ENCODE data around the gene SLC4A2.
A peak's percentile ranks its signal among the peaks of the same experiment; 100 is the strongest.

The SLC4A2 gene

DNA sequence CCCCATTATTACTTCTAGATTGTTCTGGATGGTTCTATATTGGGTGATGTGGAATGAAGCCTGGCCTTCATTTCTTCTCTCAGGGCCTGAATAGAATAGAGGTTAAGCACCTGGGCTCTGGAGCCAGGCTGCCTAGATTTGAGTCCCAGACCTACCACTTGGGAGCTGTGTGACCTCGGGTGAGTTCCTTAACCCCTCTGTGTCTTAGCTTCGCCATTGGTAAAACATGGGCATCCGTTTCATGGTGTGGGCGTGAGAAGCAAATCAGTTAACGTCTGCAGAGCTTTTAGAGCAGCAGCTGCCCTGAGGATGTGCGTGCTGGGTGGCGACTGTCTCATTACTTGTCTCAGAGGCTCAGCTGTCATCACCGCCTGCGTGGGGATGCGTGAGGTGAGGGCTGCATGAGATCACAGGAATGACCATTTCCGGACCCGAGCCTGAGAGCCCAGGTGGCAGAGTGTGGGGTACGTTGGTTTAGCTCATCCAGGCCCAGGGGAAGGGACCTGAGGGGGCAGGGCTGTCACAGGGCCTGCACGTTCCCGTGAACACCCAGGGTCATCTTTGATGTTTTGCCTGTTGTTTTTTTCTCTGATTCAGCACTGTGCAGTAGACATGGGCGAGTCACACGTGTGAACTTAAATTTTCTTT lies 36.6 kb downstream of the SLC4A2 start:
- DNase-seq, result no peak

DNA sequence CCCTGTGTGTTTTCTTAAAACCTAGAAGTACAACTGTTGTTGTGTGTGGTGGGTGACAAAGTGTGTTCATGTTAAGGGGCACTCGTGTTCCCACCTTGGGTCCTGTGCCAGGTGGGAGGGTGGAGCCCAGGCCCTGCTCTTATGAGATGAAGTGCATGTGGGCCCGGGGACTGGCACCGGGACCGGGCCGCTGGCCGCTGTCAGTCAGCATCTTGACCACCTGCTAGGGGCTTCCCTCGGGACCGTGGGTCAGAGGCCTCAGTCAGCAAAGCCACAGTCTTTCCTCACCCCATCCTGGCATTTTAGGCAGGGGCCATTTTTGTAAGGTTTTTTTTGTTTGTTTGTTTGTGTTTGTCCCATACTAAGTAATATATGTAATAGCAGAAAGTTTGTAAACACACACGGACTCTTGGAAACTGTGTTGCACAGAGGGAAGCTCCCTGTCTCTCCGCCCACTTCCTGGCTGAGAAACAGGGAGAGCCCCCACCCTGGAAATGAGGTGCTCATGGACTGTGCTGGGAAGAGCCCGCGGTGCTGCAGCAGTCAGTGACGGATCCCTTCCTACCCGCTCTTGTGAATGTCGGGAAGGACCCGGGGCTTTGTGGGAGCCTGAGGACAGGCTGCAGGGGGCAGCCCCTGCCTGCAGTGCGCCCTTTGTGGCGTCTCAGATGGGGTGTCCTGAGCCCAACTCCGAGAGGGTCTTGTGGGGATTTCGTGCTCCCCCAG lies 40.3 kb downstream of the SLC4A2 start:
- no peak for DNase-seq

DNA sequence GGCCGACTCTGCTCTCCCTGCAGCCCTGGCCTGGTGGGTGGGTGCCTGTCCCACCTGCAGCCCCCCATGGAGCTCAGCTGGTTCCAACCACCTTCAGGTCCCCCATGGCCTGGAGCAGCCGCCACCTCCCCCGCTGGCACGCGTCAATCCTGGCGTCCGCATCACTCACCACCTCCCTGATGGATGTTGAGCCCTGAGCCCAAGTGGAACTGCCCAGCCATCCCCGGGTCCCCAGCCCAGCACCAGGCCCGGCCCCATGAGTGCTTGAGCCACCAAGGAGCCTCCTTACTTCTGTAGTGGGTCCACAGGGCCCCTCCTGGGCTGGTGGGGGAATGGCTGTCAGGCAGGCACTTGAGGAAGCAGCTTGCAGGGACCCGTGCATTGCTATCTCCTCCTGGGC lies 41.5 kb downstream of the SLC4A2 start:
- DNase-seq, result no peak

DNA sequence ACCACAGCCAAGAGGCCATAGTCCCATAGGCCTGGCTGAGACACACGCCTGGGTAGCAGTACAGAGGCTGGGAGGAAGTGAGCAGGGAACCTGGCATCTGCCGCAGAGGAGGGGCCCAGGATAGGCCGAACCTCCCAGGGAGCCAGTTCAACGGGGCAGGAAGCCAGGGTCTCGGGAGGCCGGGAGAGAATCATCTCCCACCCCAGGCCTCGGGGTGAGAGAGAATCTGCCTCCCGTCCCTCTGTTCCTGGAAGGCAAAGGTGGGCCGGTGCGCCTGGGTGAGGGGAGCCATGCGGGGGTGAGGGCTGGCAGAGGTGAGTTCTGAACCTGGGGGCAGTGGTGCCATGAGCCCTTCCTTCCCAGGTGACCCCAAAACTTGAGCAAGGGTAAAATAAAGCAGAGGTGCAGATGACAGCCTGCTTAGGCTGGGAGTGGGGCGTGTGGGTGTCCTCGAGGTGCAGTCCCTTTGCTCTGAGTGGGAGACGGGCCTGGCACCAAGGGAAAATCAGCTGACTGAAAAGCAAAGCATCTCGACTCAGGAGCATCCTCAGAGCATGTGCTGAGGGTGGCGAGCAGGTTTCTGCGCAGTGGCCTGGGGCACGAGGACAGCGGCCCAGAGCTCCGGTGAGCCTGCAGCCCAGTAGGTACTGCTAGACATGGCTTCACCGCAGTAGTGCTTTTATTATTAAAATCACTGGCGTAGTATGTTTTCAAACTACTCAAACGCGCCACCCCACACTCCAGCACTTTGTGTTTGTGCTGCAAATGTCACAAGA lies 42.4 kb downstream of the SLC4A2 start:
- DNase-seq, result no peak

DNA sequence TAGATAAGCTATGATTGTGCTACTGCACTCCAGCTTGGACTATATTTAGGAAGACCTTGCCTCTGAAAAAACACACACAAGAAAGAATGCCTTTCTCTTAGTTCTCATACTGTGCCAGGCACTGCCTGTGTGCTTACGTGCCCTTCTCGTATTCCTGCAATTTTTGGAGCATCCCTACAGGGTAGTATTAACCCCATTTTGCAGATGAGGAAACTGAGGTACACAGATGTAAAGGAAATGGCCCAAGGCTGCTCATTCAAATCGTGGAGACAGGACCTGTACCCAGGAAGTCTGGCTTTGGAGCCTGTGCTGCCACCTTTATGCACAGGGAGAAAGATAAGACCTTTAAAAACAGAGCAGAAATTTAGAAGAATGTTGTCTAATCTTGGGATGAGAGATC lies 43.6 kb downstream of the SLC4A2 start:
- DNase-seq, result no peak

DNA sequence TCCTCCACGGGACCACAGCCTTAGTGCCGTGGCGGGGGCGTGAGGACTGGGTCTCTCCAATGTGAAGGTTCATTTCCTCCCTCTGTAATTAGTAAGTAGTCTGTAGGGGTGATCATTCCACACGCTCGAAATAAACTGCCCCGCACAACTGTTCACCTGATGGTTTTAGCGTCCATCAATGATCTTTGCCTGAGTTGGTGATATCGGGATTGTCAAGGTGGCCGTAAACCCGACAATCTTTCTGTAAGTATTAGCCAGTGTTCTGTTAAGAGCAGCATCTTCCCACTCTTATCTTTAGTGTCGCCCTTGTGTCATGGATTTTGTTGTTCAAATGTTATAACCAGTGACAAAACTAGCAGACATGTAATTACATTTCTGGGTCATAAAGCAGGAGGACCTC lies 44.6 kb downstream of the SLC4A2 start:
- DNase-seq, result no peak

DNA sequence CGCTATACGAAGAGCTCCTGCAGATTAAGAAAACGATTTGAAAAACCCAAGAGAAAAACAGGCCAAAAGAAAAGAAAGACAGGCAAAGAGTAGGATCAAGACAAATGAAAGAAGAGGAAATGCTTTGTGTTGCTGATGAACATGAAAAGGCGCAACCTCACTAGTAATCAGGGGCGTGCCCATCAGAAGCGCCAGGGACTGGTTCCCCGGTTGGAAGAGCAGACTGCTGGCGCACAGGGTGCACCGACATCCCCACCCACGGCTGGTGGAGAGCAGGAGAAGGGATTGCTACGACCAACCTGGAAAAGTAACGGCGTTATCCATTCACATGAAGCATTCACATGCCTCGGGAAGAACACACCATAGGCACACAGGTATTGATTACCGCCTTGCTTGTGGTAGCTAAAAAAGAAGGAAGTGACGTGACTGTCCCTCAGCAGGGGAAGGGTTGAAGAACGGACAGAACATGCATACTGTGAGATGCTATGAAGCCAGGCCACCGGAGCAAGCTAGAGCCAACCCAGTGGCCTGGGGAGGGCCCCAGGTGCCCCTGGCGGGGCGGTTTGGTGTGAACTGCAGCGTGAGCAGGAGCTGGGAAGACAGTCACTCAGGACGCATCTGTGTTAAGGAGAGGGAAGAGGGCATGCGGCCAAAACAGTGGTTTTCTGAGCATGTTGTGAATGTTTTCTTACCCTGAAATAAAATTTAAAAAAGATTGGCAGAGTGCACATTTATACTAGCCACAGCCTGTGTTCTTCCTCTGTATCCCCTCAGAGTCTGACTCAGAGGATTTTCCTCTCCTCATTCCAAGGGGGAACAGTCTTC lies 45.2 kb downstream of the SLC4A2 start:
- no peak for DNase-seq

DNA sequence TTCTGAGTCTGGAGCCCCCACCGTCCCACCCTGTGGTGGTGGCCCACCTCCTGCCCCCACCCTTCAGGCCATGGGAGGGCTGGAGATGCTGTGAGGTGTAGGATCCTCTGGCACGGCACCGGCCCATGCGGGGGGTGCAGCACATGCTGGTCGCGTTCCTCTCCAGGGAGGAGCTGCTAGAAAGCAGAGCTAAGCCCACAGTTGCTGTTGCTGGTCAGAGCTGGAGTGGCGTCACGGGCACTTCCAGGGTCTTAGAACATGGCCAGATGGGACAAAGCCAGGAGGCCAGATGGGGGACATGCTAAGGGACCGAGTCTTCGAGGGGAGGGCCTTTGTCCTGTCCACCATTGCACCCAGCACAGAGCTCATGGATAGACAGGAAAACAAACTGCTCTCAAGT lies 48.5 kb downstream of the SLC4A2 start:
- DNase-seq, result no peak

DNA sequence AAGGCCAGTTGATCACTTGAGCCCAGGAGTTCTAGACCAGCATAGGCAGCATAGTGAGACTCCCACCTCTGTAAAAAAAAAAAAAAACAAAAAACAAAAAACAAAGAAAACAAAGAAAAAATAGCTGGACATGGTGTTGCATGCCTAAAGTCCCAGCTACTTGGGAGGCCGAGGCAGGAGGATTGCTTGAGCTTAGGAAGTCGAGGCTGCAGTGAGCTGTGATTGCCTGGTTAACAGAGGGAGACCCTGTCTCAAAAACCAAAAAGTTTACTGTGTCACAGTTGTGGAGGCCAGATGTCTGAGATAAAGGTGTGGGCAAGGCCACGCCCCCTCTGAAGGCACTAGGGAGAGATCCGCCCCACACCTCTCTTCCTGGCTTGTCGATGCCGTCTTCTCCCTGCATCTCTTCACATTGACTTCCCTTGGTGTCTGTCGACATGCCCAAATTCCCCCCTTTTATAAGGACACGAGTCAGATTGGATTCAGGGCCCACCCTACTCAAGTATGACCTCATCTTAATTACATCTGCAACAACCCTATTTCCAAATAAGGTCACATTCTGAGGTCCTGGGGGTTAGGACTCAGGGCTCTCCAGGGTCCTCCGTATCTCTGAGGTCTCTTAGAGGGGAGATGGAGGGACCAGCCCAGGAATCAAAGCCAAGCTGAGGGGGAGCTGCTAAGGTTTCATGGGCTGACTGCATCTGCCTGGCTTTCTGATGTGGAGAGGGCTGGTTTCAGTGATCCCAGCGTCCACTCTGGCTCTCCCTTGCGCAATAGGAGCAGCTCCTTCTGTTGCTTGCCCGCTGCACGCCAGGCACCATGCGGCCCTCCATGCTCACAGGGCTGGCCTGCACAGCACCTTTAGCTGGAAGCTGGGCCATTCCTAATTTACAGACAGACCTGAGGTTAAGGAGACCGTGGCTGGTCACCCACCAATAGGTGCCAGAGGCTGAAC lies 50.0 kb downstream of the SLC4A2 start:
- DNase-seq, result no peak

DNA sequence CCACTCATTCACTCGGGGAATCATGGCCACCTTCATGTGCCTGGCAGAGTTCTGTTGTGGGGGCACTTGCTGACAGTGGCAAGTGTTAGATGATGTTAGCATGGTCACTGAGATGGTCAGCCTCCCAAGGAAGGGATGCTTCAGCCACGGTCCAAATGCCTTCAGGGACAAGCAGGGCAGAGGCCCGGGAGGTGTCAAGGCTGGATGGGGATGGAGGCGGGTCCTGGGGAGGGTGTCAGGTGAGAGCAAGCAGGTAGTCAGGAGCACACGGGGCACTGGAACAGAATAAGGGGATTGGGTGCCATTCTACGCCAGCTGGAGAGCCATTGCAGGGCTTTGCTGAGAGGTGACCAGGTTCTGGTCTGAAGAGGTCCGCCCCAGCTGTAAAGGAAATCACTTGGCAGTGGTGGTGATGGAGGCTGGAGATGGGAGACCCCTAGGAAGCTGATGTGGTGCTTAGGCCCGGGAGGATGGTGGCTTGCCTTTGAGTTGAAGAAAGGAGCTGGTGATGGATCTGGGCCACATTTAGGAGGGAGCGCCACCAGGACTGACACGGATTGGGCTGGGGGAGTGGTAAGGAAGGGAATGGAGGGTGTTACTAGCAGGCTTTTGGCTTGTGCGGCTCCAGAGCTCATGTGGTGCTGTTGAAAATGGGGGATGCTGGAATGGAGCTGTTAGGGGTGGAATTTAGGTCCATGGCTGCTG lies 51.0 kb downstream of the SLC4A2 start:
- no peak for DNase-seq

DNA sequence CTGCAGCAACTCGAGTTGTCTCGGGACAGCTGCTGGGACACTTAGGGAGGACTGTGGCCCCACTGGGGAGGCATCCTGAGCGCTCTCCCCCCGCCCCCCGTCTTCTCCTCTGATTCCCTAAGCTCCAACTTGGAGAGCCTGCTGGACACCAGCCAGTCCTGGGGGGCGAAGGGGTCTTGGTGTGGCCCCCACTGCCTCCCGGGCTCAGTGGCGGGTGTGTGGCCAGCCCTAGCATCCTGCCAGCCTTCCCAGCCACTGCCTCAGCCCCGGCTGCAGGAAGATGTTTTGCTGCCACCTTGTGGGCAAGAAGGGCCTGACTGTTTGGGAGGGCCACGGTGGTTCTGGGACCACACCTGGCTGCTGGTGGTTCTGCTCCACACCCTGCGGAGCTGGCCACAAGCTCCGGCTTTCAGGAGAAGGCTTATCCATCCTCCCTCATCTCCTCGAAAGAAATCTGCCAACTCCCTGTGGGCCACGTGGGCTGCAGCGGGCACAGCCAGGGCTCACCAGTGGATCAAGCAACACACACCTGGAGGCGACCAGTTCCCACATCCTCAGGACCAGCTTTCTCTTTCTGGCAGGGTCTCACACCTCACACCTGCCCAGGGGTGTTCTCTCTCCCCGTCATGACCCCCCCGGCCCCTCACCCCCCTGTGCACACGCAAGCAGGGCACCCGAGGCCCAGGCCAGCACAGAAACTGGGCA lies 51.7 kb downstream of the SLC4A2 start:
- DNase-seq, result peak; percentile 76

DNA sequence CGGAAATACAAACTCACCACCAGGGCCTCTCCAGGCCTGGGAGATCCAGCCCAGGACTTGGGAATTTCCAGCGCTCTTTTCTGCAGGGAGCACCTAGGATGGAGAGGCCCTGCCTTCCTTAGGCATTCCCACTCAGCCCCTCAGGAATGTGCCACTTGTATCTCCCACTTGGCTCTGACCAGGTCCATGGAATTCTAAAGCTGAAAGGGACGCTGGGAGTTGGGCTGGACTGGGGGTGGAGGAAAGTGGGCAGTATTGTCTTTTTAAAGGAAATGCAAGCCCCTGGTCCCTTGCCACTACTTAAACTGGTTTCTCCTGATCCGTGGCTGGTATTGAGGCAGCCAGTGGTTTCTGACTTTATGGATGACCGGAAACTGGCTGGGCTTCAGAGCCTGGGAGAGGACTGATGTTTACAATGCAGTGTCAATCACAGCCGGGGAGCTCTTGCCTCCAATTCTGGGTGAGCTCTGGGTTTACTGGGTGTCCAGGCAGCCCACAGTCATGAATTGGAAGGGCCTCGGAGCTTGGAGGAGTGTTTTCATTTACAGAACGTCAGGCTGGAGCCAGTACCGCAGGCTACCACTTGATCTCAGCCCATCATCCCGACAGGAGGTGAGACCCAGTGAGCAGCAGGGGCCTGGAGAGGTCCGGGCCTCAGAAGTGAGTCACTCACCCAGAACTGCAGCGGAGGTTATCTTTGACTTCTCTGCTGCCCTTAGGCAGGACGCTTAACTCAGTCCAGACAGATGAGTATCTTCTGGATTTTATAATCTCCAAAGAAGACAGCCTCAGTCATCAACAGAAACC lies 54.2 kb downstream of the SLC4A2 start:
- DNase-seq, result no peak

DNA sequence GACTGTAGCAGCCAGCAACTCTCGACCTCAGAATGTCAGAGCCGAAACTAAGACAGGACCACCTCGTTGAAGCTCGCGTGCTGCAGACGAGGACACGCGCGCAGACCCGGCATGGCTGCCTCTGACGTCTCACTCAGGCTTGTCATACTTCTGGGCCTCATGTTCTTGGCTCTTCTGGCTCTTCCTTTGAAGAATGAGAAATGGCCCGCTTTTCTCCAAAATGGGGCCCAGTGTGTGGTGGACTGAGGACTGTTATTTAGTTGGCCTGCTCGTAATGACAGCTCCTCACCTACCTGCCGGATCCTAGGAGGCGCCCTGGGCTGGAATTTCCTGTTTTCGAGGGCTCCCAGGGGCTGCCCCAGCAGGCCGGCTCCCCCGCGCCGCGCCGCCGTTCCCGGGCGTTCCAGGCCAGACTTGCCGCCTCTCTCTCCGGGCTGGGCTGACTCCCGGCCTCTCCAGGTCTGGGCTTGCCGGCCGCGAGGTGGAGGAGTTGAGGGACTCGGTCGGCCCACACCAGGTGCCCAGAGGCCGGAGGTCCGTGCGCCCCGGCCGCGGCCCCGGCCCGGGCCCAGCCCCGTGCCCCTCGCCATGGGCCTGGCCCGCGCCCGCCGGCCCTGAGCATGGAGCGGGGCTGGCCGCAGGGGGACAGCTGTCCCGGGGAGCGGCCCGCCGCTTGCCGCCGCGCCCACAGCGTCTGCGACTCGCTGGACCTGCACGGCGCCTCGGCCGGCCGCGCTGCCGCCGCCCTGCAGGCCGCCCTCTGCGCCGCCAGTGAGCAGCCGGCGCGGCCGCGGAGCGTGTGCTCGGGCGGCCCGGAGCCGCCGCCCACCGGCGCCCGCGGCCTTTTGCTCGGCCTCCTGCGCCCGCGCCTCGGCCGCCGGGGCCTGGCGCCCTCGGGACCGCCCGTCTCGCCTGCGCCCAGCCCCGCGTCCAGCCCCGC lies 55.0 kb downstream of the SLC4A2 start:
- peak; percentile 13 for DNase-seq

DNA sequence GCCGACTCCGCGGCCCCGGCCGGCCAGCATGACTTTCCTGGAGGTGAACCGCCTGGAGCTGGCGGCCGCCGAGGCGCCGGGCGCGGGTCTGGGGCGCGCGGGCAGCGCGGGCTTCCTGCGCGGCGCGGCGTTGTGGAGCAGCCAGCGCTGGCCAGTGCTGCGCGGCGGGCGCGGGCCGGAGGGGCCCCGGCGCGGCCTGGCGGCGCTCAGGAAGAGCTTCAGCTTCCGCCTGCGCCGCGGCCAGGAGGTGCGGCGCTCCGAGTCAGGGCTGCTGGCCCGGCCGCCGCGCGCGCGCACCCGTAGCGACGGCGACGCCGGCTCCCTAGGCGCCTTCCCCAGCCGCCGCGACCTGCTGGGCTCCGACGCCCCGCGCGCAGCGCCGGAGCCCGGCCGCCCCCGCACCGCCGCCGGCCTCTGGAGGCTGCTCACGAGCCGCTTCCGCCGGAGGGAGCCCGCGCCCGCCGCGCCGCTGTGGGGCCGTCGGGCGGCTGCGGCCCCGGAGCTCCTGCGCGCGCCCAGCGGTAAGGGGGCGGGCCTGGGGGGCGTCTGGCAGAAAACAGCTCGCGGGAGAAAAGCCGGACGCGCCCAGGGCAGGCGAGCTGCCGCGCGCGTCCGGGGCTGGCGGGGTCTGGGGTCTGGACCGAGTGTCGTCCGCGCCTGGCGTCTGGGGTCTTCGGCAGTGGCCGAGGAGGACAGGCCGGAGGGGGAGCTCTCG lies 55.9 kb downstream of the SLC4A2 start:
- peak; percentile 23 for DNase-seq

DNA sequence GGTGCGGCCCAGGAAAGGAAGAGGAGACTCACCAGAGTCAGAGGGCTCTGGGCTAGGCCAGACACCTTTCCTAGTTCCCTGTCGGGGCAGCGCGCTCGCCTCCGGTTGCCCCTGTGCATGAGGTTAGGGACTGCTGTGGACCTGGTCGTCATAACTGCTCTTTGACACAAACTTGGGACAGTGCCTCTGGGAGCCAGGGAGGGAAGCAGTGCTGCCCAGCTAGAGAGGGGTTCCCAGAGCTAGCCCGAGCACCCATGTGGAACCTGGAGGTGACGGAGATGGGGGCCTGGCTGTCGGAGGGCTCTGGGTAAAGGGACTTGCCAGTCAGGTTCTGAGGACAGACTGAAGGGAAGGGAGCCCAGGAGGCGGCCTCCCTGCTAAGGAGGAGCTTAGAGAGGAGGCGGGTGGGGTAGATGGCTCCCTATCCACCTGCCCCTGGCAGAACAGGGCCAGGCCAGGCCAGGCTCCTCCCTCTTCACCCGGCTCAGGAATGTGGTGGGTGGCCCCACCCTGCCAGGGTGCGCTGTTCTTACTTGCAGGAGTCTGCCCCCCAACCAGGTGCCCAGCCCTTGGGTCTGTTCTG lies 56.5 kb downstream of the SLC4A2 start:
- DNase-seq, result no peak

DNA sequence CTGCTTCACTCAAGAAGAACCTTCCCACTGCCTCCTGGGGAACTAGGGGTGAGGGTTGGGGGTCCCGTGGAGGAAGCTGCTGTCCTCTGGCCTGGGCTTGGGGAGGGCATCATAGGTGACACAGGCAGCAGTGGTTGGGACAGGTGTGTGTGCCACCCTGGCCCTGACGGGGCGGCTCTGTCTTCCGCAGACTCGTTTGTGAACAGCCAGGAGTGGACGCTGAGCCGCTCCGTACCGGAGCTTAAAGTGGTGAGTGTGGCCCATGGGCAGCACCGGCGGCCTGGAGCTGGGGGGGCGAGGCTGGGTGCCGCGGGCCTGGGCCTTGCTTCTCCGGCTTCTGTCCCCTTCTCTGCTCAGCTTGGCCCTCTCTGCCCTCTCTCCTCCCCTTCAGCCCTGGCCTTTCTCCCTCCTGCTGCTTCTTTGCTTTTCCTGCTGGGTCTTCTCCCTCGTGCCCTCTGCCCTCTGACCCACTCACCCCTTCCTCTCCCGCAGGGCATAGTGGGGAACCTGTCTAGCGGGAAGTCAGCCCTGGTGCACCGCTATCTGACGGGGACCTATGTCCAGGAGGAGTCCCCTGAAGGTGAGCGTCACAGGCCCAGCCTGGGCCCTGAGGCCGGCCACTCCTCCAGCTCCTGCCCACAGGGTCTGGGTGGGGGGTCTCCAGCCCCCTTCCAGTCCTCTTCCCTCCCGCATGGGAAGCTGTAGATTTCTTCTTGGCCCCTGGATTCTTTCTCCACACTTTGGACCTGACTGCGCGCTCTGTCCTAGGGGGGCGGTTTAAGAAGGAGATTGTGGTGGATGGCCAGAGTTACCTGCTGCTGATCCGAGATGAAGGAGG lies 57.4 kb downstream of the SLC4A2 start:
- no peak for DNase-seq

DNA sequence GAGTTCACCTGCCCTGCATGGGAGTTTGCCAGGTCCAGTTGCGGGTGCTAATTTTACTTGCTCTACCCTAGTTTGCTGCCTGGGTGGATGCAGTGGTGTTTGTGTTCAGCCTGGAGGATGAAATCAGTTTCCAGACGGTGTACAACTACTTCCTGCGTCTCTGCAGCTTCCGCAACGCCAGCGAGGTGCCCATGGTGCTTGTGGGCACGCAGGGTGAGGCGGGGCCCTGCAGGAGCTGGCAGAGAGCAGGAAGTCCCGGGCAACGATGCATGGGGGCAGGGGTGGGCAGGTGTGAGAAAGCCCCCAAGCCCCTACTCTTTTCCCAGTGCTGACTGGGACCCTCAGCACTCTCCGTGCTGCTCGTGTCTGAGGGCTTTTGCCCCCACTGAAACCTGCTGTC lies 58.2 kb downstream of the SLC4A2 start:
- no peak for DNase-seq

Data from hematopoietic multipotent progenitor cell treated with erythropoietin and hydrocortisone succinate and interleukin-3 and kit ligand, for 8 days (in vitro differentiated cells).